ENCODE results near the gene GPR137B.

The GPR137B gene

DNA sequence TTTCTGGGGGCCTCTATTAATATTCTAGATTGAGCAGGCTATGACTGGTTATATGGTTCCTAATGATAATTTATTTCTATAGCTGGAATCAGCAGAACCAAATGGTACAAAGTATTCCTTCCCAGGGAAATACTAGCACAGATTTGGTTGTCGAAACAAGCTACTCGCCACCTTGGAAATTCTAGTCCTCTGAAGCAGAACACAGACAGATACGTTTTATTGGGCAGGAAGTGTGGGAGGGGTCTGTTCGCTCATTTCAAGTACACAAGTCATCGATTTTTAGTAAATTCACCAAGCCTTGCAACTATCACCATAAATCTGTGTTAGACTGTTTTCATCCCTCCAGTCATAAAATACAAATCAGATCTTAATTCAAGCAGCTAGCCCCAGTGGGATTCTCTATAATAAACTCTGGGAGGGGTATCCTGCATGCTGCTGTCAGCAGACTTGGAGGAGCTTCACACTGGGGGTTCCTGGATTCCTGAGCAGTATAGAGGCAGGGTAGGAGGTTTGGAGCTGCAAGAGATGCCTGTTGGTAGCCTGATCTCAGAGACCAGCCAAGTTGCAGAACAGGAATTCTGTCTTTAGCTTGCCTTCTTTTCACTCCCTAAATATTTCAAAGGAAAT is 9.8 kb upstream of the GPR137B start:
- TF ChIP-seq, protein P1, sequence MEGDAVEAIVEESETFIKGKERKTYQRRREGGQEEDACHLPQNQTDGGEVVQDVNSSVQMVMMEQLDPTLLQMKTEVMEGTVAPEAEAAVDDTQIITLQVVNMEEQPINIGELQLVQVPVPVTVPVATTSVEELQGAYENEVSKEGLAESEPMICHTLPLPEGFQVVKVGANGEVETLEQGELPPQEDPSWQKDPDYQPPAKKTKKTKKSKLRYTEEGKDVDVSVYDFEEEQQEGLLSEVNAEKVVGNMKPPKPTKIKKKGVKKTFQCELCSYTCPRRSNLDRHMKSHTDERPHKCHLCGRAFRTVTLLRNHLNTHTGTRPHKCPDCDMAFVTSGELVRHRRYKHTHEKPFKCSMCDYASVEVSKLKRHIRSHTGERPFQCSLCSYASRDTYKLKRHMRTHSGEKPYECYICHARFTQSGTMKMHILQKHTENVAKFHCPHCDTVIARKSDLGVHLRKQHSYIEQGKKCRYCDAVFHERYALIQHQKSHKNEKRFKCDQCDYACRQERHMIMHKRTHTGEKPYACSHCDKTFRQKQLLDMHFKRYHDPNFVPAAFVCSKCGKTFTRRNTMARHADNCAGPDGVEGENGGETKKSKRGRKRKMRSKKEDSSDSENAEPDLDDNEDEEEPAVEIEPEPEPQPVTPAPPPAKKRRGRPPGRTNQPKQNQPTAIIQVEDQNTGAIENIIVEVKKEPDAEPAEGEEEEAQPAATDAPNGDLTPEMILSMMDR (IDR thresholded peaks at IDR 0.05): no peak

DNA sequence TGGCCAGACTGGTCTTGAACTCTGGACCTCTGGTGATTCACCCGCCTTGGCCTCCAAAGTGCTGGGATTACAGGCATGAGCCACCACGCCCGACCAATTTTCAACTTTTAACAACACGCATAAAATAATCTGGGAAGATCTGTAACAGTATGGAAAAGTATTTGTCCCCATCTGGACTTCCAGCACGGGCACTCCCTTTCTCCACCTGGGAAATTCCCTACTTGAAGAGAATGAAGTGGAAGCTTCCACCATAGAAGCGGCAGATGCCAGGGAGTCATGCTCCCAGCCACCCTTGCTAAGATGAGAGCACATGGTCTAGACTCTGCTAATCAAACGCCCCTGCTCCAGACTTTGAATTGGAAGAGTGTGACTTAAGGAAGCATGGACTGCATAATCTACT is 9.0 kb upstream of the GPR137B start:
- TF ChIP-seq, protein P1 (IDR thresholded peaks at IDR 0.05): no peak

DNA sequence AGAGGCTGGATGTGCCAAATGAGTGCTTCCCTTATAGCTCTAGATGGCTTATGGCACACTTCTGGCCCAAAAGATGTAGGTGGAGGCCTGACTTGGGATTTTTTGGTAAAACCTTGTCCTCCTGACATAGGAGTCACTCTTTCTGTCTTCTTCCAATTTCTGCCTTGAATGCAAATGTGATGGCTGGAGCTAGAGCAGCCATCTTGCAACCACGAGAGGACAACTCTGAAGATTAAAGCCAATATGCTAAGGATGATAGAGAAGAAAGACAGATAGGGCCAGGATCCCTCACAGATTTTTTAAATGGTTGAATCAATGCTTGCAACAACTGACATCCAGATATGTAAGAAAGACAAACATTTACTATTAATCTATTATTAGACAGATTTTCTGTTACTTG is 8.5 kb upstream of the GPR137B start:
- TF ChIP-seq, protein P1 (IDR thresholded peaks at IDR 0.05): no peak

DNA sequence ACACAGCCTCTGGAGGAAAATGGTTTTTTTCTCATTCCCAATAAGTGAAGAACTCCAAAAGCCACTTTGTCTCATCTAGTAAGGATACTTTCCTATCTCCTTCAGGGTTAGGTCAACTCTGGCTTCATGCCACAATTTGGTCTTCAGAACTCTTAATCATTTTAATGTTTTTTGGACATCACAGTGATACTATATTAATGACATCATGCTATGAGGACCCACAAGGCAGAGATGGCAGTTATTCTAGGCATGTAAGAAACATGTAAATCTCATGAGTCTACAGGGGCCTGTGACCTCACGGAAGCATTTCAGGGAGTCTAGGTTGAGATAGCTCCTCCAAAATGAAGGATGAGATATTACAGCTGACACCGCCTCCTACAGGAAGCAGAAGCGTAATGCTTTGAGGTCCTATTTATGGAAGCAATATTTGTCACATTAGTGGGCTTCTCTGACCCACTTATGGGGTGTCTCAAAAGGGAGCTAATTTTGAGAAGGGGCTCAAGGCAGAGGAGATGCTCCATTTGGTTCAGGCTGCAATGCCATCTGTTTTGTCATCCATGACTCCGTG is 5.0 kb upstream of the GPR137B start:
- TF ChIP-seq, protein P1 (IDR thresholded peaks at IDR 0.05): no peak

DNA sequence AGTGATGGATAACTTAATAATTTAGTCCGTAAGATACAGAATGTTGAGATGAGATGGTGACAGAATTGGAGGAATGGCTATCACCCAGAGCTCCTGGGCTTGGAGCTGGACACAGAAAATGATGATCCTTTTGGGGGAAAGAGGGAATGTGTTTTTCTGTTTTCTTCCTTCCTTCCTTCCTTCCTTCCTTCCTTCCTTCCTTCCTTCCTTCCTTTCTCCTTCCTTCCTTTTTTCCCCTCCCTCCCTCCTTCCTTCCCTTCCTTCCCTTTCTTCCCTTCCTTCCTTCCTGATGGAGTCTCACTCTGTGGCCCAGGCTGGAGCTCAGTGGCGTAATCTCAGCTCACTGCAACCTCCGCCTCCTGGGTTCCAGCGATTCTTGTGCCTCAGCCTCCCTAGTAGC is 2.8 kb upstream of the GPR137B start:
- TF ChIP-seq, protein P1 (IDR thresholded peaks at IDR 0.05): no peak

DNA sequence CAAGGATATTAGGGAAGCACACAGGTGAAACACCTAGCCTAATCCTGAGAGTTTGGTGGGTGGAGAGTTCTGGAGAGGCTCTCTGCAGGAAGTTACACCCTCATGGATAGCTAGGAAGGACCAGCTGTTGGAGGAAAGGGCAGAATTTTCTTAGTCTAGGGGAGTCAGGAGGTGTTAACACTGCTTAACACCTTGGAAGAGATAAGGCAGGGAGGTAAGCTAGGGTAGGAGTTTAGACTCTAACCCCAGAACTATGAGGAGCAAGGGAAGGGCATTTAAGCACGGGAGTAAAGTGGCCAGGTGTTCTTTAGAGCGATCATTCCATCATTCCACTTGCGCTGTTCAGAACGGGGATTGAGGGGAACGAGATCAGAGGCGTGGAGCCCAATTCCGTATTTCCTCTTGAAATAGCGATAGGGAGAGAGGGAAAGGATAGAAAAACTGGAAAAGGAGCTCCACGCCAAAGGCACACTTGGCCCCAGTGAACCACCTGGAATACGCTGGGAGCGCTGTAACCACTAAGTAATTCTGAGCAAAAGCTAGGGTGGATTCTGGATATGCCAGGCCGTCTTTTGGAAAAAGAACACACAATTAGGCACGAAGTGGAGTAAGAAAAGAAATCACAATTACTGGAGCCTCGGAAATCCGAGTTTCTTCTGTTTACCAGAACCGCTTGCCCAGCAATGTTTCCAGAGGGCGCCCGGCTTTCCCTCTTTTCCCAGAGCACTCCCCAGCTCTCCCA is 1.5 kb upstream of the GPR137B start:
- TF ChIP-seq, protein P1 (IDR thresholded peaks at IDR 0.05): no peak

DNA sequence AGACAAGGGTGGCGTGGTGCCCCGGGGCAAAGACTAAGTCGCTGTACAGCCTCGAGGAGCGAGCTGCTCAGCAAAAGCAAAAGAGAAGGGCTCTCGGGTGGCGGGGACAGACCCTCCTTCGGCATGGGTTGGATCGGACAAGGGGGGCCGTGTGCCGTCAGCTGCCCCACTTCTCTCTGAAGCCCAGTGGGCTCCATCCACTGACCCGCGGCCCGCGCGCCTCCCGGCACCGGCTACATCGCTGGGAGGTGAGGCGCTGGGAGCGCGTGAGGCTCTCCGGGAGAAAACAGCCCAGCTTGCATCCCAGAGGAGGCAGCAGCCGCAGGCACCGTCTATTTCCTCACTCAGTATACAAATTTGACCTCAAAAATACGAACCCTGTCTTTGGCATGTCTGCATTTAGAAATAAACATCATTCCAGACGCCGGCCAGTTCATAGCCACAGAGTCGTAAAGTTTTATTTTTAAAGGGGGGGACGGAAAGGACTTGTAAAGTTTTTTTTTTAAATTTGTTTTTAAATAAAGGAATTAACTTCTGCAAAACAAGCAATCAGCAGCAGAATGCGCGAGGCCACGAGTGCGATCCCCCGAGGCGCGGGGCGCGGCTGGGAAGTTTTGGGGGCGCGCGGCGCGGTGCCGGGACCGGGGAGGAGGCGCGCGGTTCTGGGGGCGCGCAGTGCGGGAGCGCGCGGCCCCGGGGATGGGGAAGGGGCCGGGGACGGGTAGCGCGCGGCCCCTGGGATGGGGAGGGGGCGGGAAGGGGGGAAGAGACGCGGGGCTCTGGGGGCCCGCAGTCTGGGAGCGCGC is 689 bp upstream of the GPR137B start:
- TF ChIP-seq, protein P1 (IDR thresholded peaks at IDR 0.05): no peak

Data from LNCAP (cell line).